ENCODE results near the gene RIC8A.
"Not testable (repeated sequence)": the region's sequence is repeated elsewhere in the genome, so short reads cannot be mapped to it uniquely, and the experiment has no call there.

The RIC8A gene

DNA sequence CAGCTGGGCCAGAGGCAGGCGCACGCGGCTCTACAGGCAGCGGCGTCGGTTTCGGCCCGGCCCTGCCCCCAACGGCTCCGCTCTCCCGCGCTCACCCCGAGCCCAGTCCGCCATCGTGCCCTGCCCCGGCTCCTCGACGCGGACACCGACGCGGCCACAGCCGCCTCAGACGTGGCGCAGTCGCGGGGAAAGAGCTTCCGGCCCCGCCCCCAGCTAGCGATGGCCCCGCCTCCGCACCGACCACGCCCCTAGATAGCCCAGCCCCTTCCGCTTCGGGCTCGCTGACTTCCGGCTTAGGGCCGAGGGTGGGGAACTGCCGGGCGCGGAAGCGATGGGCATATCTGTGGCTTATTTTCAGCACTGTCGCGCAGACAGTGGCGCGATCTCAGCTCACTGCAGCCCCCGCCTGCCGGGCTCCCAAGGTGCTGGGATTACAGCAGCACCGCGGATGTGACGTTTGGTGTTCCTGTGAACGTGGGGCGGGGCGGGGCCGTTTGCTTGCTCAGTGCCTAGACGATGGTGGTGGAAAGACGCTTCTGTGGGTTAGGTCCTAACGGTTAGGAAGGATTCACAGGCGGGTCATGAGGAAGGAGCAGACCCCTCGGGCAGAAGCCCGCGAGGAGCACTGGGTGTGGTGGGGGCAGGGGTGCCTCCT, at the start of gene RIC8A, which contains the start of gene BET1L:
Gene RIC8A, plus strand, starts transcription at position 501 of the 655 bp plus-strand sequence. CDS start 1,147 bp downstream, outside the sequence.
Gene BET1L, minus strand, starts transcription at position 192 of the 655 bp plus-strand sequence. Its CDS starts 78 bp downstream, at position 114.
- peak; percentile 92 for DNase-seq

DNA sequence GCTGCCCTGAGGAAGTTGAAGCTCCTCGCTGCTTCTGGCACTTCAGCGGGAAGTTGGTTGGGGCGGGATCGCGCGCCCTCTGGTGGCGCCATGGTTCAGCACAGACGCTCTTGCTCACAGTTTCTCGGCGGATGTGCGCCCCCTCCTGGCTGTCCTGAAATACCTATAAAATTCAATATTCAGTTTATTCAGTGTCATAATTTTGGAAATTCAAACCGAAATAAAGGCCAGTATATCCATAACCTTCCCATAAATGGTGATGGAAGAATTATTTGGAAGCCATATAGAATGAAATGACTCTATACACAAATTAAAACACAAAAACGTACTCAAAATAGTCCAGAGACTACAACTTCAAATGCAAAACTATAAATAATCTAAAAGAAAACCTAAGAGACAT, 27.3 kb upstream of the RIC8A start:
- not testable (repeated sequence) for DNase-seq

DNA sequence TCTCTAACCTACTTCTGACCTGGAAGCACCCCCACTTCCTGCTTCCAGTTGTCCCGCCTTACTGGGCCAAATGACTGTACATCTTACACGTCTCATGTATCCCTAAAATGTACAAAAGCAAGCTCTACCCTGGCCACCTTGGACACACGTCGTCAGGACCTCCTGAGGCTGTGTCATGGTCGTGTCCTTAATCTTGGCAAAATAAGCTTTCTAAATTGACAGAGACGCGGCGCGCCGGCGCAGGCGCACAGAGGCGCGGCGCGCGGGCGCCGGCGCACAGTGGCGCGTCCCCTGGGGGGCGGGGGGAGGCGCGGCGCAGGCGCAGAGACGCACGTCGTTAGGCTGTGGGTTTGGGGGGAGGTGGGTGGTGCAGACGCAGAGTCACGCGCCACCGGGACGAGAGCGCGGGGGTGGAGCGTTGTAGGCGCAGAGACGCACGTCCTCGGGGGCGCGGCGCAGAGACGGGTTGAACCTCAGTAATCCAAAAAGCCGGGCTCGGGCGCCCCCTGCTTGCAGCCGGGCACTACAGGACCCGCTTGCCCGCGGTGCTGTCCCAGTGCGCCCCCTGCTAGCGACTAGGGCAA, 18.2 kb upstream of the RIC8A start:
- not testable (repeated sequence) for DNase-seq

DNA sequence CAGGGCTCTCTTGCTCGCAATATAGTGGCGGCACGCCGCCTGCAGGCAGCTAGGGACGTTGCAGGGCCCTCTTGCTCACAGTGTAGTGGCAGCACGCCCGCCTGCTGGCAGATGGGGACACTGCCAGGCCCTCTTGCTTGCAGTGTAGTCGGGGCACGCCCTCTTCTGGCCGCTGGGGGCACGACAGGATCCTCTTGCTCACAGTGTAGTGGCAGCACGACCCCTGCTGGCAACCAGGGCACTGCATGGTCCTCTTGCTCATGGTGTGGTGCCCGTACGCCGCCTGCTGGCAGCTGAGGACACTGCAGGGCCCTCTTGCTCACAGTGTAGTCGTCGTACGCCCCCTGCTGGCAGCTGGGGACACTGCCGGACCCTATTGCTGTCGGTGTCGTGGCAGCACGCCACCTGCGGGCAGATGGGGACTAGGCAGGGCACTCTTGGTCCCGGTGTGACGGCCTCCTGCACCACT, 17.6 kb upstream of the RIC8A start:
- DNase-seq, result not testable (repeated sequence)

DNA sequence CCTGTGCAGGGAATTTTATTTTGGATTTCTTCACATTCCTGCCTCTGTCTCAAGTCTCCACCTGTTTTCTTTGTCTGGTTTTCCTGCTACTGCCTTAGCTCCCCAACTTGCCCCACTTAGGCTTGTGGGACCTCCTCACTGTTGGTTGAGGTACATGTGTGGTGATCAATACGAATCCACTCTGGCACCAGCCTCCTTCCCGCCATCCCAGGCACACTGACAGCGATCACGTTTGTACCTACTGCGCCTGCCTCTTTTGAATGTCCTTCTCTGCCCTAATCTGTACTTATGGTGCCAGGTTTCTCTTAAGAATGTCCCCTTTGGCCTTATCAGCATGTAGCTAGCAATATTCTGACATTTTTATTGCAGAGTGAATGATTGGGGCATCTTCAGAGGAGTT, 17.0 kb upstream of the RIC8A start:
- not testable (repeated sequence) for DNase-seq

DNA sequence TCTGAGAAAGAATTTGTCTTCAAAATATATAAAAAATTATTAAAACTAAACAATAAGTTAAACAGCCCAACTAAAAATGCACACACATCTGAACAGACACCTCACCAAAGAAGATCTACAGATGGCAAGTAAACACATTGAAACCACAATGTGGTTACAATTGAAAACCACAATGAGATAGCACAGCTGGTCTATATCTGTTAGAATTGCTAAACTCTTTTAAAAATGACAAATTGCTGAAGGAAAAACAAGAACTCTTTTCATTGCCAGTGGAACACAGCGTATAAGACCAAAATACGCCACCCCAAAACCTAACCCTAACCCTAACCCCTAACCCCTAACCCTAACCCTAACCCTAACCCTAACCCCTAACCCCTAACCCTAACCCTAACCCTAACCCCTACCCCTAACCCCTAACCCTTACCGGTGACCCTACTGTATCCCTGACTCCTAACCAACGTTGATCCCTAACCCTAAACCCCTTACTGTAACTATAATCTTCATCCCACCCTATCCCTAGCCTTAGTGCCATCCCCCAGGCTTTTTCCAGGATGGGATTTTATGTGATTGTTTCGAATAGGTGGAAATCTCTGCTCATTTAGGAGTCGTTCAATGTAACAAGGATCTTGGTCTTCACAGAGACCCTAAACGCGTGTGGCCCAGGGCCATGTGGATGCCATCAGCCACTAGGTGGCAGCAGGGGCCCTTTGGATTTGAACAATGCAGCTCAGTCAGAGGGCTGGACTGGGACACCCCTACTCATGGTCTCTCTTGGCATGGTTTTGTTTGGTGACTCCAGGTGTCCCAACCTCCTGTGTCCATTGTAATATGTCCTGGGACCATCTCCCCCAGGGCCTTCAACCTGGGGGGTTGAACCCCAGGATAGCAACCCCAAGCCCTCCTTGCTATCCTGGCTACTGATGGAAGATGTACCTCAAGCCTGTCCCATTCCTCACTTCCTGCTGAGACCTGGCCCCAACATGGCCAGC, 15.7 kb upstream of the RIC8A start:
- DNase-seq, result not testable (repeated sequence)

DNA sequence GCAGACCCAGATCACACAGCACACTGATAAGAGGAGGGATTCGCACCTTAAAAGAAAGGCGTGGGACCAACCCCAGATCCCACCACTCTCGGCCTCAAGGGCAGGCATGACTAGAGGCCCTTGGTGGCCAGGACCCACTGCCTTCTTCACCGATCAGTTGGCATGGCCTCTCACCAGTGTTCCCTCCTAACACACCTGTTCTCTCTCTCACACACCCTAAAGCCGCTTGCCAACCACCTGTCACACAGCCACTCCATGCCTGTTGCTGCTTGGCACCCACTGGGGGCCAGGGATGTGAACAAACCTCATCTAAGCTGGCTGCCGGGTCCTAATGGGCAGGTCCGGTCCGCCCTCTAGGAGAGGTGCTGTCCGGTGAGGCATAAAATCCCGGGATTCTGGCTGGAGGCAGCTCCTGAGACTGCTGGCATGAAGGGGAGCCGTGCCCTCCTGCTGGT, 14.8 kb upstream of the RIC8A start, which contains the start of gene SCGB1C1:
Gene SCGB1C1, plus strand, starts transcription at position 405 of the 455 bp plus-strand sequence. Its CDS starts 22 bp downstream, at position 427.
- DNase-seq, result not testable (repeated sequence)

DNA sequence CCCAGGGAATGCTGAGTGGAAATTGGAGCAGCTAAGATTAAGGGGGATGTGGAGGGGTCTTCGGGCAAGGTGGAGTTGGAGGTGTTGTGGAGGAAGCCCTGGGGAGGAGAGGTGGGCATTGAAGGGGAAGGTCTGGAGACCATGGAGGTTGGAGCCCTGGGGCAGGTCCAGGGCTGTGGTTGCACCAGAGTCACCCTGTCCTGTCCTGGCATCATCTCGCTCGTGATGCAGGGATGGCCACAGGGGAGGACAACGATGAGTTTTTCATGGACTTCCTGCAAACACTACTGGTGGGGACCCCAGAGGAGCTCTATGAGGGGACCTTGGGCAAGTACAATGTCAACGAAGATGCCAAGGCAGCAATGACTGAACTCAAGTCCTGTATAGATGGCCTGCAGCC, 14.0 kb upstream of the RIC8A start:
- DNase-seq, result not testable (repeated sequence)

DNA sequence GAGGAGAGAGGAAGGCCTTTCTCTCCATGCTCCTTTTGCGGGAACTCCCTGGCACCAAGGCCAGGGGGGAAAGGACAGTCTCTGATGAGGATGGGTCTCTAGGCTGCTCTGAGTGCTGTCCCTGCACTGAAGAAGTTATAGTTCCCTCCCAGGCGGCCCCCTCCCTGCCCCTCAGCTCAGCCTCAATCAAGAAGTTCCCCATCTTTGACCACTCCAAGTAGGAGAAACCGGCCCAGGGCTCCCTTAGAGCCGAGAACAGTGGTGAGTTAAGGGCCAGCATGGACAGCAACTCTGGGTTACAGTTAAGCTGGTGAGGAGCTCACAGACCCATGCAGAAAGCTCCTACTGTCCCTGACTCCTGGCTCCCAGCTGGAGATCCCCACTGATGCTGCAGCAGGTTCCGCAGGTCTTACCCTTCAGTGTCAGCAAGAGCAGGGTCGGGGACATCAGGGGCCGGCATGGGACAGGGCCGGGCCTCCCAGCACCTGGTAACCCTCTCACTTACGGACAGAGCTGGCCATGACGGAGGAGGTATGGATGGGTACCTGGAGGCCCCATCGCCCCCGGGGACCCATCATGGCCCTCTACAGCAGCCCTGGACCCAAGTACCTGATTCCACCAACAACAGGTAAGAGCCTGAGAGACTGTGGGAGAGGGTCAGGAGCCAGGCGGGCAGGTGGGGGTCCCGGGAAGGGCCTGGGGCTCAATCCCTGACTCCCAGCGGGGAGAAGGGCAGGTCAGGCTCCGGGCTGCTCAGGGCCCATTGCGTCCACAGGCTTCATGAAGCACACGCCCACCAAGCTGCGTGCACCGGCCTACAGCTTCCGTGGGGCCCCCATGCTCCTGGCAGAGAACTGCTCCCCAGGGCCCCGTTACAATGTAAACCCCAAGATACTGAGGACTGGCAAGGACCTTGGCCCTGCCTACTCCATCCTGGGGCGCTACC, 10.4 kb upstream of the RIC8A start:
- DNase-seq, result no peak

DNA sequence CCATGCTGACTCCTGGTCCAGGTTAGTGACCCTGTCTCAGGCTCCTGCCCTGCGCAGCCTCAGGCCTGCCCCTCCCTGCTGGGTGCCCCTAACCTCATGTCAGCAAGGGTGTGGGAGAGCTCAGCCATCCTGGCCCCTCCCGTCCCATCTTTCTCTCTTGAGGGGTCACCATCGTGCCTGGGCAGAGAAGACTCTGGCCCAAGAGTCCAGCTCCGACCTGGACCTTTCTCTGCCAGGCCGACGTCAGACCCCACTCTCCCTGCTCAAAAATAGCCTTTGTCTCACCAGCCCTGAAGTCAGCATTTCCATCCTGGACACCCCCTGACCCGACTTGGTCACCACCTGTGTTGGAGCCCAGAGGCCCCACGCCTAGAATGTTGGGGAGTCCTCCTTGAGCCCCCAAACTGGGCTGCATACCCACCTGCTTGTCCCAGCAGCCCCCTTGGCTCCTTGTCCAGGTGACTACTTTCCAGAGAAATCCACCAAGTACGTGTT, 9.7 kb upstream of the RIC8A start:
- DNase-seq, result no peak

DNA sequence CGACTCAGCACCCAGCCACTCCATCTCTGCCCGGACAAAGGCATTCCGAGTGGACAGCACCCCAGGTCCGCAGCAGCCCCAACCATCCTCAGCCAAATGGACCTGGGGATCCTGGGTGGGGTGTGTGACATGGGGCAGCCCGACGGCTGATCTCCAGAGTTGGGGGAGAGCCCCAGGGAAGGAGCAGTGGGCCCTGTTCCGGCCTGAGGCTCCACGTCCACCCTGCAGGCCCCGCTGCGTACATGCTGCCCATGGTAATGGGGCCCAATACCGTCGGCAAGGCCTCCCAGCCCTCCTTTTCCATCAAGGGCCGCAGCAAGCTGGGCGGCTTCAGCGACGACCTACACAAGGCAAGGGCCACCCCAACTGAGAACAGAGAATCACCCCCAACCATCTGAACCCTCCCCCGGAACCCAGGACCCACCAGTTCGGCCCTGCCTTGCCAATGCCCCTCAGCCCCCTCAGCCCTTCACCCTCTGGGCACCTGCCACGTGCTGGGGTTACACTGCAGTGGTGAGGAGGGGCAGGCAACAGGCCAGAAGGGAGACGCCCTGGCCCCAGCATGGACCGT, 9.2 kb upstream of the RIC8A start:
- no peak for DNase-seq

DNA sequence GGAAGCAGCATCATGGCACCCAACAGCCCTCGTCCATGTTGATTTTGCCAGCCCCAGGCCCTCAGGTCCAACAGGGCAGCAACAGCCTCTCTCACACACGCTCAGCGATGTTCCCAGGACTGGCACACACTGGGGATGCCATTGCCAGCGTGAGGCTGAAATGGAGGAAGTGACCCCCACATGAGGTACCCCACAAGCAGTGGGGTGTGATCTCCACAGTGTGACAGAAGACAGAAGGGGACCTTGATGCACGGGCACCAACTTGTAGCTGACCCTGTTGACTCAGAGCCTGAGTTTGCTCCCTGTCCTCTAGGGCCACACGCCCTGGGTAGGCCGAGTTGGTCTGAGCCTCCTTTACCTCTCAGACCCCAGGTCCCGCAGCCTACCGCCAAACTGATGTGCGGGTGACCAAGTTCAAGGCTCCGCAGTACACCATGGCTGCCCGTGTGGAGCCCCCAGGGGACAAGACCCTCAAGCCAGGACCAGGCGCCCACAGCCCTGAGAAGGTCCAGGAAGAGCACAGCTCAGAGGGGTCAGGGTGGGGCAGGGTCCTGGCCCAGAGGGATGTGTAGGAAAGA, 8.4 kb upstream of the RIC8A start:
- no peak for DNase-seq

DNA sequence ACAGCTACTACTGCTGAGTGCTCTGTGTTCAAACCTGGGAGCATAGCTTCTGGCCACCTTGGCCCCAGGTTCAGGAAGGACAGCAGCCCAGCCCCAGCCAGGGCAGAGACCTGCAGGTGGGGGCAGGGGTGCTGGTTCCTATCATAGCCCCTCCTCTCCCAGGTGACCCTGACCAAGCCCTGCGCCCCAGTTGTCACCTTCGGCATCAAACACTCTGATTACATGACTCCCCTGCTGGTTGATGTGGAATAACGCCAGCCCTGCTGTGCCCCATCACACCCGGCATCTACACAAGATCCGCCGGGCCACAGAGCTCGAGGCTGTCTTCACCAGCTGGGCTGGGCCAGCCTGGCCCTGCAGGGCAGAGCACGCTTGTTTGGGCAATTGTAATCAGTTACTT, 7.7 kb upstream of the RIC8A start:
- no peak for DNase-seq

DNA sequence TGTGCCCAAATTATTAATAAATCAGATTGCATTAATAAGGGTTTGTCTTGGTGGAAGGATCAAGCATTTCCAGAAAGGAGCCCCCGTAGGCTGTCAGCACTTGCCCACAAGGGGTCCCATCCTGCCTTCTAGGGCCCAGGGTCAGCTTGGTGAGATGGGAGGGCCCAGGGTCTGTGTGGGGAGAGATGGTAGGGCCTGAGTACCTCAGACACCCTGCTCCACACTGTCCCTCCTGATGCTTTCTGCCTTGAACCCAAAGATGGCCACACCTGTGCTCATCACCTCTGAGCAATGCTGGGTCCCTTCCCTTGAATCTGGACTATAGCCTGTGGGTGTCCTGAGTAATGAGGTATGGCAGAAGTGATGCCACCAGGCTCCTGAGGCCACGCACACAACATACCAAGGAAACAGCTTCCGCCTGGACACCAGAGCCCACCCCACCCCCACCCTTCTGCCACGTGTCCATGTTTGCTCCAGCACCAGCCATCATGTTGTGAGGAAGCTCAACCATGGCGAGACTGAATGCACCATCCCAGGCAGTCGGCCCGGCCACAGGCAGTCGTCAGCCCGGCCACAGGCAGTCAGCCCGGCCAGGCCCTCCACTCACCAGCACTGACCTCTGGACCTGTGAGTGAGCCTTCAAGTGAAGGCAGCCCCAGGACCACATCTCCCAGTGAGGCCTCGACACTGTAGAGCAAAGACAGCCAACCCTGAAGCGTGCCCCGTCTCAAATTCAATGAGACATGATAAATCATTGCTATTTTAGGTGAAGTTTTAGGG, 7.1 kb upstream of the RIC8A start:
- DNase-seq, result no peak

DNA sequence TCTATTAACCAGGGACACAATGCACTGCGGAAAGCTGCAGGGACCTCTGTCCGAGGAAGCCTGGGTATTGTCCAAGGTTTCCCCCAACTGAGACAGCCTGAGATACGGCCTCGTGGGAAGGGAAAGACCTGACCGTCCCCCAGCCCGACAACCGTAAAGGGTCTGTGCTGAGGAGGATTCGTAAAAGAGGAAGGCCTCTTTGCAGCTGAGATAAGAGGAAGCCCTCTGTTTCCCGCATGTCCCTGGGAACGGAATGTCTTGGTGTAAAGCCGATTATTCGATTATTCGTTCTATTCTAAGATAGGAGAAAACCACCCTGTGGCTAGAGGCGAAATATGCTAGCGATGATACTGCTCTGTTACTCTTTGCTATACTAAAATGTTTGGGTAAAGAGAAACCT, 5.5 kb upstream of the RIC8A start:
- no peak for DNase-seq

DNA sequence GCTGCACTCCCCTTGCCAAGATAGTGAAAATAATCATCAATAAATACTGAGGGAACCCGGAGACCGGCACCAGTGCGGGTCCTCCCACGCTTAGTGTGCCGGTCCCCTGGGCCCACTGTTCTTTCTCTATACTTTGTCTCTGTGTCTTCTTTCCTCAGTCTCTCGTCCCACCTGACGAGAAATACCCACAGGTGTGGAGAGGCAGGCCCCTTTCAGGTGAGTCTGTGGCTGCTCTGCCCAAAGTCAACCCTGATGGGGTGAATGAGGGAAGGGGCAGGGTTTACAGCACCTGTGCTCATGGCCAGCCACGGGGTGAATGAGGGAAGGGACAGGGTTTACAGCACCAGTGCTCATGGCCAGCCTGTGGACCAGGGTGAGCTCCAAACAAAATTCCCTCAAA, 5.0 kb upstream of the RIC8A start:
- DNase-seq, result no peak

DNA sequence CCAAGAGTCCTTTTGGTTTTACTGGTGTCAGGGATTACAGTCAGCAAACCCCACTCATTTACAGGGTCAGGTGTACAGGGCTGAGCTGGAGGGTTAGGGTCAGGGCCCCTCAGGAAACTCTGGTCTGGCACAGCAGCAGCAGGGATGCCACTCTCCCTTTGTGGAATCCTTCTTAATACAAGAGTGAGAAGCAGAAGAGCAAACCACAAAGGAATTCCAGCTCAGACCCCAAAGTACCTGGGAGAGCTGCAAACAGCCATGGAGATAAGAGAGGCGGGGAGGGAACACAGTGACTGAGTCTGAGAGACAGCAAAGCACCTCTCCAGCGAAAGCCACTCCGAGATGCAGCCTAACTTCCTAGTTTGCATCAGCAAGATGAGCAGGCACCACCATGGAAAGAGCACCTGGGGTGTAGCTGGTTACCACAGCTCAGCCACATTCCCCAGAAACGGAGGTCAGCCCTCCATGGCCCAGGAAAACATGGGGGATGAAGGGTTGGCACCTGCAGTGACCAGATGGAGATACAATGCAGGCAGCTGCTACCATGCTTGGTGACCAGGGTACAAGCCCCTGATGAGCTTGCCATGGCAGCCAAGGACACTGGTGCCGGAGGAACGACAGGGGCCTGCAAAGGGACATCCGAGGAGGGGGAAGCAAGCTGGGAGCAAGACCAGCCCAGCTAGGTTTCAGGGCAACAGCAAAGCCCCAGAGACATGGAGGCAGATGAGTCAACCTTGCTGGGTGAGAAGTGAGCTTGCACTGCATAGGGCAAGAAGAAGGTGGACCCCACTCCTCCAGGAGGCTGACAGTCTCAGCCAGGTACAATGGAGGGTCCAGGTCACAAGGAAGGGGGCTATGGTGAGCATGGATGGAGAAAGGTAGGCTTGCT, 4.2 kb upstream of the RIC8A start:
- DNase-seq, result no peak

DNA sequence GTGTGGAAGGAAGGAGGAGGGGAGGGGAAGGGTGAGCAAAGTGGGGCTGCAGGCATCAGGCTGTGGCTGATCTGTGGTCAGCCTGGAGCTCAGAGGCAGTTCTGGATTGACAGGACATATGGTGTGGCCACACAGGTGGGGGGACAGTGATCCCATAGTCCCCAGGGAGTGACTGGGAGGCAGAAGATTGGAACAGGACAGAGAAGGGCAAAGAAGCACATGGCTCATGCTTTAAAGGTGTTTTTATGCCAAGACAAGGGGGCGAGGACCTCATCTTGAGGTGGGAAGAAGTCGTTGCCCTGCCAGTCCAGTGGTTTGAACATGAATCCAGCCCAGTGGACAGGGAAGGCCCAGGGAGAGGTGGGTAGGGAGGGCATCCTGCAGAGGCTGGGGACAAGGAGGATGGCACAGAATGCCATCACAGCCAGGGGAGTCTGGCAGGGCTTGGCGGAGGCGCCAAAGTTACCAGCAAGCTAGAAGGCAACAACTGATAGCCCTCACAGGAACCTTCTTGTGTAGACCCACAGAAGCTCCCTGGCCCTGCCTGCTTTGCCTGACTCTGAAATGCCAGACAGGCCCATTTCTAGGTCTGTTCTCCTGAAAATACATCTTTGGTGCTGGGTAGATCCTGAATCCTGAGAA, 3.4 kb upstream of the RIC8A start:
- no peak for DNase-seq

All from NCI-H345 (cell line).